Lung (tissue), 12 donors: ENCODE measurements around the gene NCBP1. TPM values are rescaled to one million over a fixed set of nuclear protein-coding genes. Genes with fewer than 3 reads are reported as not detected.
A peak's percentile ranks its signal among the peaks of the same experiment; 100 is the strongest.

Source experiments
- ATAC-seq: fragments of 200-7000 bp; cut with Tn5 transposase; one replicate; pipeline ENCODE4 v1.9.1; 2020; ENCODE audit warnings: moderate number of reproducible peaks; ENCODE audit not compliant: insufficient read depth, low FRiP score
- DNase-seq, 3 donors: peaks; one replicate each; pipeline ENCODE4 v3.0.0-alpha.2; 2013 to 2017
- H3K27ac ChIP-seq, 2 donors: one replicate each; pipeline ENCODE4 v1.5.1; 2013; ENCODE audit warnings: mild to moderate bottlenecking in 2 of 2, moderate library complexity in 2 of 2, control low read depth in 1 of 2, inconsistent platforms in 1 of 2, low read depth in 1 of 2, low read length in 1 of 2
- H3K27me3 ChIP-seq, 3 donors: one replicate each; pipeline ENCODE4 v1.5.1; 2013; ENCODE audit warnings: low read length in 2 of 3; ENCODE audit not compliant: control insufficient read depth in 3 of 3, insufficient read depth in 3 of 3
- H3K36me3 ChIP-seq, 4 donors: one replicate each; pipeline ENCODE4 v1.5.1; 2013; ENCODE audit warnings: low read length in 4 of 4, mild to moderate bottlenecking in 1 of 4, moderate library complexity in 1 of 4; ENCODE audit not compliant: control insufficient read depth in 4 of 4, insufficient read depth in 4 of 4
- H3K4me1 ChIP-seq, 5 donors: one replicate each; pipeline ENCODE4 v1.5.1; 2013; ENCODE audit warnings: low read length in 5 of 5, mild to moderate bottlenecking in 2 of 5, moderate library complexity in 1 of 5; ENCODE audit not compliant: control insufficient read depth in 5 of 5, insufficient read depth in 5 of 5
- H3K4me3 ChIP-seq: one replicate; pipeline ENCODE4 v1.5.1; 2013; ENCODE audit warnings: mild to moderate bottlenecking, control low read depth, moderate library complexity
- H3K9ac ChIP-seq, 2 donors: one replicate each; pipeline ENCODE4 v1.5.1; 2013; ENCODE audit warnings: low read length in 2 of 2, control low read depth in 1 of 2; ENCODE audit not compliant: insufficient read depth in 1 of 2
- H3K9me3 ChIP-seq, 4 donors: one replicate each; pipeline ENCODE4 v1.5.1; 2013; ENCODE audit warnings: low read length in 3 of 4, mild to moderate bottlenecking in 1 of 4, moderate library complexity in 1 of 4; ENCODE audit not compliant: control insufficient read depth in 4 of 4, insufficient read depth in 3 of 4
- CTCF ChIP-seq: IDR thresholded peaks from 2 replicates; pipeline ENCODE4 v1.5.1; 2012; ENCODE audit warnings: mild to moderate bottlenecking; ENCODE audit errors: control extremely low read depth, extremely low read depth
- WGBS, 2 donors: extraction: QIAGEN DNeasy Blood & Tissue Kit; methylation state at CpG; one replicate each; pipeline ENCODE4 v1.1.7; 2013; 5-methylcytosine and 5-hydroxymethylcytosine counted together
- polyA plus RNA-seq, 2 donors: library from polyadenylated mRNA; stranded (reverse); fragments of 200-250 nt; gene quantifications; one replicate each; pipeline ENCODE4 v1.2.1, GENCODE V29; 2013
- total RNA-seq, 2 donors: library from RNA; depleted of rRNA in 1 of 2; stranded (reverse); fragments of >200 nt in 1 of 2; gene quantifications; one replicate each; pipeline ENCODE4 v1.2.1, GENCODE V29; 2014 to 2021
- donor health status: control.
- donor health status: control.
- donor health status: Bipolar disorder and iron deficiency.
- donor health status: healthy.
- donor health status: DM: yes; HTN: yes; CAD: no.

NCBP1 gene
- total and polyA plus RNA-seq, 4 donors, result 6.5 to 30.0 (median 18.1) TPM

DNA sequence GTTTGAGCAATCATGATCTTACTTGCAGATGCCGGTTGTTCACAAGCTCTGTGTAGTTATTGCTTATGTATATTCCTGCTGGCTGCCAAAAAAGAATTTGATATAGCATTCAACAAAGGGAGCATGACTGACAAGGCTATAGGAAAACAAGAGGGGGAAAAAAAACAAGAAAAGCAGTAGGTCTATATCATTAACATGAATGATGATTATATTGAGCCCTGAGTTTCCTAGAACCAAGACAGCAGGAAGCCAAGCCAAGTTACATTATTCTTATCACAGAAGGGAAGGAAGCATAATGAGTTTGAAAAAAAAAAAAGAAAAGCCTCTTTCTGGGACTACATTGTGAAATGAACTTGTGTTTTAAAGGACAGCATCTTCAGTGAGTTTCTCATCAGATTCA is 41.5 kb upstream of the NCBP1 start:
- DNase-seq (peak in 1 of 3 donors; percentile 28), ATAC-seq (no peak)
- 71 to 89% methylated on average over 1 of the region's 1 CpG for WGBS, 2 donors
- no peaks in the 10 kb centered on the region for H3K27me3 ChIP-seq
- peaks cover 0 to 7% (median 0%) of the 10 kb centered on the region in 4 donors for H3K36me3 ChIP-seq
- no peaks in the 10 kb centered on the region for H3K9me3 ChIP-seq
- H3K4me1 ChIP-seq, result peaks cover 0 to 3% (median 0%) of the 10 kb centered on the region in 5 donors
- H3K9ac ChIP-seq, result no peak overlapping the region
- no peak overlapping the region for H3K4me3 ChIP-seq
- no peak overlapping the region for H3K27ac ChIP-seq
- TF ChIP-seq CTCF, result no peak

- peak overlapping the region in 1 of 2 donors; percentile 63 for H3K27ac ChIP-seq
- no peaks in the 10 kb centered on the region for H3K9me3 ChIP-seq
- no peak overlapping the region for H3K4me3 ChIP-seq
- peaks cover 0 to 7% (median 0%) of the 10 kb centered on the region in 4 donors for H3K36me3 ChIP-seq
- no peak for ATAC-seq
- no peak for DNase-seq
- H3K27me3 ChIP-seq, result no peaks in the 10 kb centered on the region
- 90 to 92% methylated on average over 4 of the region's 4 CpGs for WGBS, 2 donors
- peaks cover 0 to 4% (median 0%) of the 10 kb centered on the region in 5 donors for H3K4me1 ChIP-seq
- no peak overlapping the region for H3K9ac ChIP-seq
- TF ChIP-seq CTCF, result no peak
Observed at GRCh38 chr9:97593960-97594359, 39.7 kb upstream of the NCBP1 start.

GRCh38 chr9:97594381-97594921 is 39.2 kb upstream of the NCBP1 start:
- Histone ChIP-seq H3K36me3 (peaks cover 0 to 7% (median under 1%) of the 10 kb centered on the region in 4 donors), H3K27ac (peak overlapping the region in 1 of 2 donors; percentile 63), H3K4me1 (peaks cover 0 to 4% (median 0%) of the 10 kb centered on the region in 5 donors), H3K4me3 (no peak overlapping the region), H3K9ac (no peak overlapping the region), H3K9me3 (no peaks in the 10 kb centered on the region), H3K27me3 (no peaks in the 10 kb centered on the region)
- ATAC-seq (no peak), DNase-seq (no peak)
- WGBS, 2 donors, result 94 to 95% methylated on average over 11 of the region's 11 CpGs
- no peak for TF ChIP-seq CTCF

GRCh38 chr9:97596906-97597305 is 36.7 kb upstream of the NCBP1 start:
- peak overlapping the region in 1 of 2 donors; percentile 53 for H3K27ac ChIP-seq
- TF ChIP-seq CTCF, result no peak
- H3K9me3 ChIP-seq, result no peaks in the 10 kb centered on the region
- H3K4me3 ChIP-seq, result no peak overlapping the region
- WGBS, 2 donors, result 53 to 70% methylated on average over 4 of the region's 4 CpGs
- no peak overlapping the region for H3K9ac ChIP-seq
- H3K36me3 ChIP-seq, result peaks cover 2 to 15% (median 8%) of the 10 kb centered on the region in 4 donors
- ATAC-seq (no peak), DNase-seq (peak in 2 of 3 donors; percentile 16 to 25)
- peaks cover 0 to 4% (median 0%) of the 10 kb centered on the region in 5 donors for H3K4me1 ChIP-seq
- H3K27me3 ChIP-seq, result no peaks in the 10 kb centered on the region
